SK-N-SH (cell line): Measurements from ENCODE around the gene NOP16. TPM values are rescaled to one million over a fixed set of nuclear protein-coding genes. Genes with fewer than 3 reads are reported as not detected.

ENCODE experiments used
- CTCF ChIA-PET: fragments of 300-600, 350-600 bp; formaldehyde crosslinking; extraction: SDS; loops from one replicate; lab custom pipeline; 2021; lab: Yijun Ruan, JAX
- POLR2A ChIA-PET: fragments of 350-600 bp; sonication (Branson Sonifier 250); formaldehyde crosslinking; extraction: SDS; loops from one replicate; lab custom pipeline; 2020; ENCODE audit warnings: antibody characterized with exemption, inconsistent platforms; lab: Yijun Ruan, JAX
- DNase-seq: peaks from one replicate; pipeline ENCODE4 v3.0.0; 2012
- H2AFZ ChIP-seq: fragments of 200-600 bp; sonication (generic); 2 replicates; pipeline ENCODE4 v1.8.1; 2016; ENCODE audit warnings: antibody characterized with exemption, mild to moderate bottlenecking, low read depth
- H3F3A ChIP-seq: fragments of 200-600 bp; sonication (generic); replicated peaks from 2 replicates; pipeline ENCODE3; 2016; ENCODE audit warnings: antibody characterized with exemption, mild to moderate bottlenecking; ENCODE audit not compliant: insufficient read depth
- H3K27ac ChIP-seq, 2 experiments: fragments of 200-500 bp in 1 of 2; fragments of 200-600 bp in 1 of 2; sonication (Bioruptor generic) in 1 of 2; sonication (generic), shearing (Covaris generic) in 1 of 2; 2 replicates each; pipeline versions ENCODE4 v1.5.1 to v1.6.1; 2014 to 2016; ENCODE audit warnings: low read depth in 2 of 2, inconsistent platforms in 1 of 2, low read length in 1 of 2, mild to moderate bottlenecking in 1 of 2, mixed read lengths in 1 of 2
- H3K27me3 ChIP-seq: fragments of 200-600 bp; sonication (generic), shearing (Covaris generic); 2 replicates; pipeline ENCODE4 v1.6.1; 2016; ENCODE audit warnings: mixed run types; ENCODE audit not compliant: insufficient read depth
- H3K36me3 ChIP-seq, 2 experiments: fragments of 200-500 bp in 1 of 2; fragments of 200-600 bp in 1 of 2; sonication (Bioruptor generic) in 1 of 2; sonication (generic) in 1 of 2; replicated peaks in 1 of 2; 2 replicates each; pipeline versions ENCODE3 to v1.5.1; 2014 to 2016; ENCODE audit warnings: low read length in 1 of 2, mild to moderate bottlenecking in 1 of 2; ENCODE audit not compliant: insufficient read depth in 2 of 2, control insufficient read depth in 1 of 2
- H3K4me1 ChIP-seq, 2 experiments: fragments of 200-500 bp in 1 of 2; fragments of 200-600 bp in 1 of 2; sonication (Bioruptor generic) in 1 of 2; sonication (generic), shearing (Covaris generic) in 1 of 2; 2 replicates each; pipeline versions ENCODE4 v1.5.1 to v1.6.1; 2014 to 2016; ENCODE audit warnings: low read depth in 1 of 2, low read length in 1 of 2, mixed run types in 1 of 2; ENCODE audit not compliant: insufficient read depth in 2 of 2, control insufficient read depth in 1 of 2
- H3K4me2 ChIP-seq: fragments of 200-600 bp; sonication (generic), shearing (Covaris generic); 2 replicates; pipeline ENCODE4 v1.6.1; 2017; ENCODE audit warnings: mixed run types
- H3K4me3 ChIP-seq, 2 experiments: fragments of 200-500 bp in 1 of 2; fragments of 200-600 bp in 1 of 2; sonication (Bioruptor generic) in 1 of 2; sonication (generic), shearing (Covaris generic) in 1 of 2; 2 replicates each; pipeline versions ENCODE4 v1.5.1 to v1.8.1; 2014 to 2016; ENCODE audit warnings: low read depth in 2 of 2, inconsistent platforms in 1 of 2, low read length in 1 of 2, mild to moderate bottlenecking in 1 of 2, mixed read lengths in 1 of 2, moderate library complexity in 1 of 2
- H3K79me2 ChIP-seq: fragments of 200-600 bp; sonication (generic); 2 replicates; pipeline ENCODE4 v1.8.1; 2017; ENCODE audit warnings: mild to moderate bottlenecking; ENCODE audit not compliant: insufficient read depth
- H3K9ac ChIP-seq: fragments of 200-600 bp; sonication (generic); 2 replicates; pipeline ENCODE4 v1.6.1; 2017; ENCODE audit warnings: mixed run types
- H3K9me2 ChIP-seq: fragments of 200-600 bp; sonication (generic); 2 replicates; pipeline ENCODE4 v1.6.1; 2017; ENCODE audit warnings: mixed run types
- H3K9me3 ChIP-seq: fragments of 200-600 bp; sonication (generic); 2 replicates; pipeline ENCODE4 v1.6.1; 2017; ENCODE audit warnings: mixed run types, mild to moderate bottlenecking, moderate library complexity
- H4K20me1 ChIP-seq: fragments of 200-600 bp; sonication (generic); 2 replicates; pipeline ENCODE4 v1.6.1; 2017; ENCODE audit warnings: mild to moderate bottlenecking, mixed run types; ENCODE audit not compliant: insufficient read depth
- EZH2phosphoT487 ChIP-seq: fragments of 200-600 bp; sonication (generic); IDR thresholded peaks from 2 replicates; pipeline ENCODE4 v1.6.1; 2017; ENCODE audit warnings: low read depth, mixed run types, mild to moderate bottlenecking, antibody characterized with exemption, moderate library complexity, borderline replicate concordance
- FOSL2 ChIP-seq: IDR thresholded peaks from 2 replicates; pipeline ENCODE4 v1.4.0; 2012; ENCODE audit warnings: low read depth, mild to moderate bottlenecking, moderate library complexity, borderline replicate concordance
- FOXJ3 ChIP-seq: sonication (generic); formaldehyde crosslinking; IDR thresholded peaks from 2 replicates; pipeline ENCODE4 v1.5.1; 2020; ENCODE audit warnings: mild to moderate bottlenecking, missing genetic modification reagents
- GATA2 ChIP-seq: sonication (generic); formaldehyde crosslinking; IDR thresholded peaks from 2 replicates; pipeline ENCODE4 v1.5.0; 2020; ENCODE audit warnings: mild to moderate bottlenecking, missing genetic modification reagents
- MAX ChIP-seq: IDR thresholded peaks from 2 replicates; pipeline ENCODE4 v1.4.0; 2012; ENCODE audit warnings: low read depth
- MEF2A ChIP-seq: IDR thresholded peaks from 2 replicates; pipeline ENCODE4 v1.4.0; 2012; ENCODE audit warnings: low read depth, borderline replicate concordance
- MXI1 ChIP-seq: IDR thresholded peaks from 2 replicates; pipeline ENCODE4 v1.6.1; 2012; ENCODE audit warnings: mild to moderate bottlenecking, low read depth, low read length, improper control_type of control experiment
- NFIC ChIP-seq: IDR thresholded peaks from 2 replicates; pipeline ENCODE4 v1.4.0; 2012; ENCODE audit warnings: borderline replicate concordance
- PBX3 ChIP-seq: IDR thresholded peaks from 2 replicates; pipeline ENCODE4; 2012
- RAD21 ChIP-seq: IDR thresholded peaks from 2 replicates; pipeline ENCODE4 v1.6.1; 2012; ENCODE audit warnings: mild to moderate bottlenecking, low read length
- RCOR1 ChIP-seq: fragments of 150-350 bp; IDR thresholded peaks from 2 replicates; pipeline ENCODE4 v1.6.1; 2017; ENCODE audit warnings: antibody characterized with exemption, low read length
- SMC3 ChIP-seq: IDR thresholded peaks from 2 replicates; pipeline ENCODE4 v1.6.1; 2012; ENCODE audit warnings: low read depth, low read length, improper control_type of control experiment
- TEAD4 ChIP-seq: IDR thresholded peaks from 2 replicates; pipeline ENCODE4 v1.4.0; 2012; ENCODE audit warnings: mild to moderate bottlenecking, borderline replicate concordance; ENCODE audit not compliant: insufficient read depth
- WGBS: methylation state at CpG from one replicate; pipeline ENCODE4 v1.1.6; 2017; ENCODE audit warnings: low lambda C conversion rate; 5-methylcytosine and 5-hydroxymethylcytosine counted together
- polyA plus RNA-seq, 3 experiments: library from polyadenylated mRNA; depleted of rRNA; stranded (reverse); fragments of >200 nt; gene quantifications; 2 replicates each; pipeline ENCODE4 v1.2.3, GENCODE V29; 2012

NOP16 gene
- polyA plus RNA-seq, 1 of the 3 experiments (the other 2 are of a cell fraction): 158 TPM

- 100% methylated on average over 4 of the region's 11 CpGs for WGBS
- Histone ChIP-seq H3K27ac (no peak overlapping the region), H3K36me3 (peaks cover 5 to 9% of the 10 kb centered on the region in 2 experiments), H4K20me1 (no peaks in the 10 kb centered on the region), H3K4me1 (peaks cover 0 to 4% of the 10 kb centered on the region in 2 experiments; a peak in 1 of 4 replicates), H3K9ac (no peak overlapping the region), H3K79me2 (peaks cover 25% of the 10 kb centered on the region), H3K9me2 (no peaks in the 10 kb centered on the region), H3K4me3 (no peak overlapping the region), H2AFZ (no peak overlapping the region), H3F3A (peaks cover 6% of the 10 kb centered on the region), H3K9me3 (no peaks in the 10 kb centered on the region), H3K27me3 (no peaks in the 10 kb centered on the region), H3K4me2 (no peak overlapping the region)
- ChIA-PET CTCF (no interaction called here), POLR2A (interaction anchor here (1.5 kb wide), 1 partner anchor 13 kb away, joined by 6 read pairs; no protein-coding TSS in a partner anchor)
- no peak for TF ChIP-seq GATA2 (CRISPR knock-in tag)
- TF ChIP-seq MAX: no peak
- no peak for TF ChIP-seq RCOR1
- TF ChIP-seq FOSL2: no peak
- TF ChIP-seq NFIC: no peak
- TF ChIP-seq PBX3: no peak
- no peak for TF ChIP-seq EZH2phosphoT487
- TF ChIP-seq SMC3: no peak
- no peak for TF ChIP-seq TEAD4
- no peak for TF ChIP-seq MXI1
- no peak for DNase-seq
Measured at GRCh38 chr5:176392526-176392925, 4.1 kb upstream of the NOP16 start.

- Histone ChIP-seq H3K27ac (no peak overlapping the region), H3K4me1 (peaks cover 0 to 6% of the 10 kb centered on the region in 2 experiments; a peak in 1 of 4 replicates), H3K9me3 (no peaks in the 10 kb centered on the region), H4K20me1 (no peaks in the 10 kb centered on the region), H3K36me3 (peaks cover 5 to 9% of the 10 kb centered on the region in 2 experiments), H3K4me2 (no peak overlapping the region), H3K79me2 (peaks cover 31% of the 10 kb centered on the region), H2AFZ (no peak overlapping the region), H3K4me3 (no peak overlapping the region)
- no peak for DNase-seq
- 93% methylated on average over 4 of the region's 4 CpGs for WGBS
- CTCF ChIA-PET: interaction anchor here (1.5 kb wide), 1 partner anchor 30 kb away, joined by 3 read pairs; the partner anchor contains the start of gene KIAA1191
- TF ChIP-seq MXI1: no peak
- no peak for TF ChIP-seq FOXJ3 (CRISPR knock-in tag)
- no peak for TF ChIP-seq PBX3
- no peak for TF ChIP-seq RAD21
- no peak for TF ChIP-seq MEF2A
- TF ChIP-seq, all 33 proteins: peak for 0
- Histone ChIP-seq H3K9me2 (no peaks in the 10 kb centered on the region), H3F3A (peaks cover 6% of the 10 kb centered on the region), H3K27me3 (no peaks in the 10 kb centered on the region), H3K9ac (no peak overlapping the region)
- POLR2A ChIA-PET: interaction anchor here (1.5 kb wide), 1 partner anchor 14 kb away, joined by 6 read pairs; no protein-coding TSS in a partner anchor
Measured at GRCh38 chr5:176391999-176392398, 3.6 kb upstream of the NOP16 start.
